Stimulated activated CD4-positive, alpha-beta T cell treated with anti-CD3 and anti-CD28 coated beads, Interleukin-15, amount 100 ng/mL, for 48 hours (primary cell): ENCODE data around the gene THRSP.
A peak's percentile ranks its signal among the peaks of the same experiment; 100 is the strongest.
"Not testable (repeated sequence)": the region's sequence is repeated elsewhere in the genome, so short reads cannot be mapped to it uniquely, and the experiment has no call there.

Experiments used
- DNase-seq, 2 donors: peaks; one replicate each; pipeline ENCODE4 v3.0.0-alpha.2; 2020; ENCODE audit warnings: low read depth in 2 of 2

THRSP gene

GRCh38 chr11:78039391-78039918 lies 24.2 kb upstream of the THRSP start:
- no peak for DNase-seq

GRCh38 chr11:78039919-78040671 lies 23.6 kb upstream of the THRSP start:
- DNase-seq = peak in 1 of 2 donors; percentile 14

- no peak for DNase-seq
Observed at GRCh38 chr11:78040691-78041379, 22.8 kb upstream of the THRSP start.

- DNase-seq = not testable (repeated sequence)
Observed at GRCh38 chr11:78041380-78041719, 22.3 kb upstream of the THRSP start.

GRCh38 chr11:78041843-78042440 lies 21.7 kb upstream of the THRSP start:
- no peak for DNase-seq

- DNase-seq = no peak
Observed at GRCh38 chr11:78044706-78045105, 19.0 kb upstream of the THRSP start.

GRCh38 chr11:78045851-78046485 lies 17.7 kb upstream of the THRSP start:
- DNase-seq = peak; percentile 53 to 68

- DNase-seq = no peak
Observed at GRCh38 chr11:78046486-78046854, 17.2 kb upstream of the THRSP start.

GRCh38 chr11:78048561-78048960 lies 15.1 kb upstream of the THRSP start:
- no peak for DNase-seq

- DNase-seq = no peak
Observed at GRCh38 chr11:78049348-78049747, 14.3 kb upstream of the THRSP start.

- DNase-seq = no peak
Observed at GRCh38 chr11:78050964-78051831, 12.5 kb upstream of the THRSP start.

- no peak for DNase-seq
Observed at GRCh38 chr11:78054971-78055370, 8.7 kb upstream of the THRSP start.

- DNase-seq = no peak
Observed at GRCh38 chr11:78056093-78056492, 7.6 kb upstream of the THRSP start.

- no peak for DNase-seq
Observed at GRCh38 chr11:78057462-78058055, 6.1 kb upstream of the THRSP start.

GRCh38 chr11:78059749-78060328 lies 3.8 kb upstream of the THRSP start:
- not testable (repeated sequence) for DNase-seq

GRCh38 chr11:78060533-78060932 lies 3.1 kb upstream of the THRSP start:
- no peak for DNase-seq

GRCh38 chr11:78061088-78061920 lies 2.4 kb upstream of the THRSP start:
- DNase-seq = no peak

GRCh38 chr11:78061921-78062311 lies 1.7 kb upstream of the THRSP start:
- DNase-seq = no peak

- DNase-seq = no peak
Observed at GRCh38 chr11:78062671-78063070, 990 bp upstream of the THRSP start.

- no peak for DNase-seq
Observed at GRCh38 chr11:78065203-78065602, 1.5 kb downstream of the THRSP start.
